ENCODE results near the gene MSRB1.

Gene MSRB1

GRCh38 chr16:1909561-1910231 lies 33.3 kb downstream of the MSRB1 start:
- no peak for TF ChIP-seq GATA2 (IDR thresholded peaks at IDR 0.05; ENCODE audit: low read depth, low read length)
- TF ChIP-seq GATA3 (IDR thresholded peaks at IDR 0.05; ENCODE audit: low read depth, low read length): no peak

DNA sequence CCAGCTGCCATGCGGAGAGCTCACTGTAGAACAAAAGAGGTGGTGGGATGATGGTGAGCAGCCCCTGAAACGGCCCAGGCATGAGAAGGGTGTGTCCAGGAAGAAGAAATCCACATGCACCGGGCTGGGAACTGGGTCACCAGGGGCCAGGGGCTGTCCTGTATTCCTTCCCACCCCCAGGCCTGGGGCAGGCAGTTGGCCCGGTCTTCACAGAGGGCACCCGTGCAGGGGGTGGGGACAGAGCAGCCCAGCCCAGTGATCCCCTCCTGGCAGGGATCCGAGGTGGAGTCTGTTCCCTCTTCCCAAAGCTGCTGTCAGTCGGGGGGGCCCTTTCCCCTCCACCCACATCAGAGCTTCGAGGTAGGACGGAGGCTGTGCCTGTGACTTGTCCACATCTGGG lies 34.0 kb downstream of the MSRB1 start:
- TF ChIP-seq GATA2 (IDR thresholded peaks at IDR 0.05; ENCODE audit: low read depth, low read length) (no peak), GATA3 (IDR thresholded peaks at IDR 0.05; ENCODE audit: low read depth, low read length) (no peak)

- TF ChIP-seq GATA2 (IDR thresholded peaks at IDR 0.05; ENCODE audit: low read depth, low read length): no peak
- TF ChIP-seq GATA3 (IDR thresholded peaks at IDR 0.05; ENCODE audit: low read depth, low read length): no peak
These were observed 34.8 kb downstream of the MSRB1 start for GRCh38 chr16:1908184-1908583.

DNA sequence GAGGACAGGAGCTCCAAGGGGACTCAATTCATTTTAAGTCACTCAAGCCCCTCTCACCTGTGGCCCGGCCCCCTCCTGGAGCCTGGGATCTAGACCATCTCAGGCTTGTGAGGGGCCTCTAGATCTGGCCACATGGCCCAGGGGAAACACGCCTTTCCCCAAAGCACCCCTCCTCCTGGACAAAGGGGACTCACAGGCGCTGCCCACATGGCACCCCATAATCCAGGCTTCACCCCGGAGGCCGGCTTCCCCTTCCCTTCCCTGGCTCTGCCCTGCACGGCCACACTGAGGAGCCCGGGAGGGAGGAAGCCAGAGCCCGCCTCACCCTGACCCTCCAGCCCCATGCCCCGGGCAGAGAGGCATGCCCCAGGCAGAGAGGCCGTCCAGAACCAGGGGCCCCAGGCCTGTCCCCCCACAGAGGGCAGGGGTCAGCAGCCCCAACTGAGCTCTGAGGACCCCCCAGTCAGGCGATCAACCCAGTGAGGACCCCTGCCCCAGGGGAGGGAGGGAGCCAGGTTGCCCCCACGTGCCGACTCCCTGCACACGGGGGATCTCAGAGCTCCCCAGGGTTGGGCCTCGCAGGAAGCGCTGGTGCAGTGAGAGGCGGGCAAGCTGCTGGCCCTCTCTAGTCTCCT lies 35.7 kb downstream of the MSRB1 start:
- no peak for TF ChIP-seq GATA3 (IDR thresholded peaks at IDR 0.05; ENCODE audit: low read depth, low read length)
- no peak for TF ChIP-seq GATA2 (IDR thresholded peaks at IDR 0.05; ENCODE audit: low read depth, low read length)

DNA sequence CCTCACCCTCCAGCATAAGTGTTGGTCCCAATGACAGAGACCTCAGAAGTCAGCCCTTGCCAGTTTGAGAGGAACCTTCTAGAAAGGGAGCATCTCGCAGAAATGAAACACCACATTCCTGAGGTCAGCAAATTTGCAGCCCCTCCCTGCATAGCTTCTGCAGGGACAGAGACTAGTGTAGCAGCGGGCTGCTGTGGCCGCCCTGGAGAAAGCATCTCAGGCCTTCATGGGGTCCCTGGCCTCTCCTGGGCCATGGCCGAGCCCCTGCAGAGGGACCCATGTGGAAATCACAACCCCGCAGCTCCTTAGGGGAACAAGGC lies 36.2 kb downstream of the MSRB1 start:
- TF ChIP-seq GATA2 (IDR thresholded peaks at IDR 0.05; ENCODE audit: low read depth, low read length) (no peak), GATA3 (IDR thresholded peaks at IDR 0.05; ENCODE audit: low read depth, low read length) (no peak)

DNA sequence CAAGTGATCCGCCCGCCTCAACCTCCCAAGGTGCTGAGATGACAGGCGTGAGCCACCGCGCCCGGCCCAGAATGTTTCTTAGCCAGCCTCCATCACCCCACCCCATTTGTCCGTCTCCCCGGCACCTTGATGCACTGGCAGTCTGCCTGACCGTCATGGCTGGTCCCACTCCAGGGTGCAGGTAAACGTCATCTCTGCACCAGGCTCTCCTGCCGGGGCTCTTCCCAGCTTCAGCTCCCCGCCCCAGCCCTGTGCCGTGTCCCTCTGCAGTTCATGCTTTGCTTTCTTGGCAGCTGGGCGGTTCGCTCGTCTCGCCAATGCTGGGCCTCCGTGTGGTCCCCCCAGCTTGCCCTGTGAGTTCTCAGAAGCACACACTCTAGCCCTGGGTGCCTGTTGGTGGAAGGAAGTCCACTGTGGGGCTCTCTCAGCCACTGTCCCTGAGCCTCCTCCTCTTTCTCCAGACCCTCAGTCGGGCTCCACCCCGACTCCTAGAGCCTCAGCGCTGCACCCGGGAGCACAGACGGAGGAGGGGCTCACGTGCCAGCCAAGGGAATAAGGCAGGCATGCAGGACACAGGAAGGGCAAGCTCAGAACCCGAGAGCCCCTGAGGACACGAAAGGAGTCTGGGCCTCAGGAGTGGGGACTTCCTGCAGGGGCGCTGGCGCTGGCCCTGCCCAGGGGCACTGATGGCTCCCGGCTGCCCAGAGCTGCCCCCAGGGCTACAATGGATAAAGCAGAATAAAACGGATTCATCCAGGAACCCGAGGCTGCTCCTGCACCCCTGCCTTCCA lies 36.7 kb downstream of the MSRB1 start:
- TF ChIP-seq GATA3 (IDR thresholded peaks at IDR 0.05; ENCODE audit: low read depth, low read length) (no peak), GATA2 (IDR thresholded peaks at IDR 0.05; ENCODE audit: low read depth, low read length) (no peak)

DNA sequence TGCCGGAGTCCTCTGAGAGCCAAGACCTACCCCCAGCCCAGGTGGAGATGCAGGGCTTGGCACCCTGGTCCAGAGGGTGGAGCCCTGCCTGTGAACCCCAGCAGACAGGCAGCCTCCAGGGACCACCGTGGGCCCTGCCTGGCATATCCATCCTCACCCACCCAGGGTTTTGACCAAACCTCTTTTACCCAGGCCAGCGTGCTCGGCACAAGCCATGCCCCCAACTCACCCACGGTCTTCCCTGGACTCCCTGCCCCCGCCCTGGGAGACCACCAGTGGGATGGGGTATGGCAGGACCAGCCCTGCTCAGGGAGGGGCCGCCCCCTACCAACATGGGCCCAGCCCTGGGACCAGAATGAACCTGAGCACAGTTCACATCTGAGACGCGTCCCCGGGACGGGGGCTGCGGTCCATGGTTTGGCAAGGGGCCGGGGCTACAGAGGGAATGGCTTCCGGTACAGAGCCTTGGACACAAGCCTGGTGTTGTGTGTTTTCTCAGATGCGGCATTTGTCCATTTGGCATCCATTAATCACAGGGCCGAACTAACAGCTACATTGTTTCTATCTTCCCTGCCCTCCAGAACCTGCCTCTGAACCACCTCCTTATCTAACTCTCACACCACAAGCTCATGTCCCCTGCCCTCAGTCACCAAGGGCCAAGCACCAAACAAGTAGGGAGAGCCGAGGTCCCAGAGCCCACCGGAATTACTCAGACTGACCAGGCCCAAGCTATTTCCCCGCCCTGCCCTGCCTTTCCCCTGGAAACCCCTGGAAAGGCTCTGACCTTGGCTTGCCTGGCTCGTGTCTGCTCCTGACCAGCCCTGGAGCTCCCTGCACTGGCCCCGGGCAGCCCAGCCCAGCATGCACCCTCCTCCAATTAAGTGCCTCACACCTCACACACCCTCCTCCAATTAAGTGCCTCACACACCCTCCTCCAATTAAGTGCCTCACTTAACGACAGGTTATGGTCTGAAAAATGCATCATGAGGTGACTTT lies 38.9 kb downstream of the MSRB1 start:
- TF ChIP-seq GATA2 (IDR thresholded peaks at IDR 0.05; ENCODE audit: low read depth, low read length): no peak
- TF ChIP-seq GATA3 (IDR thresholded peaks at IDR 0.05; ENCODE audit: low read depth, low read length): no peak

DNA sequence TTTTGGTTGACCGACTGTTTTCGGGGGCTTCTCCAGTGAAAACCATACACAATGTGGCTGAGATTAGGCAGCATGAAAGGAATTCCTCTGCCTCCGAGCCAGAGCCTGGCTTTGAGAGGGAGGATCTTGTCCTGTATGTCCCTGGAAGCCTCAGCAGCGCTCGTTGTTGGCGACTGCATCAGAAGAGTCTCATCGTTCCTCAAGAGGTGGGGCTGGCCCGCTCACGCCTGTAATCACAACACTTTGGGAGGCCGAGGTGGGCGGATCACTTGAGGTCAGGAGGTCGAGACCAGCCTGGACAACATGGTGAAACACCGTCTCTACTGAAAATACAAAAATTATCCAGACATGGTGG lies 39.8 kb downstream of the MSRB1 start:
- TF ChIP-seq GATA3 (IDR thresholded peaks at IDR 0.05; ENCODE audit: low read depth, low read length) (no peak), GATA2 (IDR thresholded peaks at IDR 0.05; ENCODE audit: low read depth, low read length) (no peak)

GRCh38 chr16:1902547-1903219 lies 40.3 kb downstream of the MSRB1 start:
- TF ChIP-seq GATA2 (IDR thresholded peaks at IDR 0.05; ENCODE audit: low read depth, low read length) (peak; percentile 44; the same call in 1 of the 2 replicates), GATA3 (IDR thresholded peaks at IDR 0.05; ENCODE audit: low read depth, low read length) (no peak)

DNA sequence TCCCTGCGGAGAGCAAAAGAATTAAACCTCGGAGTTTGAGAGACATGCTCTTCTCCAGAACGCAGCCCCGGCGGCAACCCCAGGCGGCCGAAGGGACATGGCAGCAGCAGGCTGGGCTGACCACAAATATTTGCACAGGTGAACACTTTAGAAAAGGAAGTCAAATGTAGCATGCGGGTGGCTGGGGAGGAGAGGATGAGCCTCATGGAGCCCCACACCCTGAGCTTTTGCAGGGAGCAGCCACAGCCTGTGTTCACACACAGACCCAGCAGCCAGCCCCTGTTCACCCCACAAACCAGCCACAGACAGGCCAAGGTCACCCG lies 42.6 kb downstream of the MSRB1 start:
- no peak for TF ChIP-seq GATA3 (IDR thresholded peaks at IDR 0.05; ENCODE audit: low read depth, low read length)
- no peak for TF ChIP-seq GATA2 (IDR thresholded peaks at IDR 0.05; ENCODE audit: low read depth, low read length)

DNA sequence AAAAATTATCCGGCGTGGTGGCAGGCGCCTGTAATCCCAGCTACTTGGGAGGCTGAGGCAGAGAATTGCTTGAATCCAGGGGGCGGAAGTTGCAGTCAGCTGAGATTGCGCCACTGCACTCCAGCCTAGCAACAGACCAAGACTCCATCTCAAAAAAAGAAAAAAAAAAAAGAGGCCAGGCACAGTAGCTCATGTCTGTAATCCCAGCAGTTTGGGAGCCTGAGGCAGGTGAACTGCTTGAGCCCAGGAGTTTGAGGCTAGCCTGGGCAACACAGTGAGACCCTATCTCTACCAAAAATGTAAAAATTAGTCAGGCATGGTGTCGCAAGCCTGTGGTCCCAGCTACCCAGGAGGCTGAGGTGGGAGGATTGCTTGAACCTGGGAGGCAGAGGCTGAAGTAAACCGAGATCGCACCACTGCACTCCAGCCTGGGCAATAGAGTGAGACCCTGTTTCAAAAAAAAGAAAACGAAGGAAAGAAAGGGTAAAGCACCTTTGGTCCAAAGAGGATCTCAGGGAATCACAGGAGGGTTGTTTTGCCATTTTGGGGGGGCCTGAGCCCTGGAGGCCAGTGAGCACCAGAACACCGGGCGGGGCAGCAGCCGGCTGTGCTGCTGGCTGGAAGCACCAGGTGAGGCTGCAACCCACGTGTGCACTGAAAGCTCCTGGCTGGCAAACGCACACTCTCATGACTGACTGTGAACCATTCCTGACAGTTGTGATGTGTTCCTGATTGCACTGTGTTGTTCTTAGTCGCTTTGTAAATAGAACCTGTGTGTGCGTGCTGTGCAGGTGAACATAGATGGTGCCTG lies 43.2 kb downstream of the MSRB1 start:
- TF ChIP-seq GATA3 (IDR thresholded peaks at IDR 0.05; ENCODE audit: low read depth, low read length): no peak
- TF ChIP-seq GATA2 (IDR thresholded peaks at IDR 0.05; ENCODE audit: low read depth, low read length): no peak

GRCh38 chr16:1895949-1896675 lies 46.9 kb downstream of the MSRB1 start:
- no peak for TF ChIP-seq GATA3 (IDR thresholded peaks at IDR 0.05; ENCODE audit: low read depth, low read length)
- no peak for TF ChIP-seq GATA2 (IDR thresholded peaks at IDR 0.05; ENCODE audit: low read depth, low read length)

Measured in SH-SY5Y (cell line).